SK-N-SH (cell line): Measurements from ENCODE around the gene SCN4A.

ENCODE experiments used
- FOXJ3 ChIP-seq: sonication (generic); formaldehyde crosslinking; IDR thresholded peaks from 2 replicates; pipeline ENCODE4 v1.5.1; 2020; ENCODE audit warnings: mild to moderate bottlenecking, missing genetic modification reagents
- GATA2 ChIP-seq: sonication (generic); formaldehyde crosslinking; IDR thresholded peaks from 2 replicates; pipeline ENCODE4 v1.5.0; 2020; ENCODE audit warnings: mild to moderate bottlenecking, missing genetic modification reagents
- JUND ChIP-seq: IDR thresholded peaks from 2 replicates; pipeline ENCODE4 v1.4.0; 2012
- MXI1 ChIP-seq: IDR thresholded peaks from 2 replicates; pipeline ENCODE4 v1.6.1; 2012; ENCODE audit warnings: mild to moderate bottlenecking, low read depth, low read length, improper control_type of control experiment
- POLR2AphosphoS5 ChIP-seq: IDR thresholded peaks from 2 replicates; pipeline ENCODE4 v1.6.1; 2012; ENCODE audit warnings: low read depth, low read length
- RAD21 ChIP-seq: IDR thresholded peaks from 2 replicates; pipeline ENCODE4 v1.6.1; 2012; ENCODE audit warnings: mild to moderate bottlenecking, low read length
- SMC3 ChIP-seq: IDR thresholded peaks from 2 replicates; pipeline ENCODE4 v1.6.1; 2012; ENCODE audit warnings: low read depth, low read length, improper control_type of control experiment
- YY1 ChIP-seq: IDR thresholded peaks from 2 replicates; pipeline ENCODE4 v1.4.0; 2012; ENCODE audit warnings: low read depth, mild to moderate bottlenecking
- TF ChIP-seq, protein P1 (sequence below): fragments of 200-600 bp; sonication (generic); IDR thresholded peaks from 2 replicates; pipeline ENCODE4 v1.6.1; 2017; ENCODE audit warnings: antibody characterized with exemption, mild to moderate bottlenecking, moderate library complexity
- TF ChIP-seq, protein P2 (sequence below): IDR thresholded peaks from 2 replicates; pipeline ENCODE4 v1.4.0; 2012; ENCODE audit warnings: low read depth
- TF ChIP-seq, protein P3 (sequence below): IDR thresholded peaks from 2 replicates; pipeline ENCODE4; 2012
- TF ChIP-seq, protein P4 (sequence below): IDR thresholded peaks from 2 replicates; pipeline ENCODE4 v1.4.0; 2012; ENCODE audit warnings: low read depth, borderline replicate concordance

DNA sequence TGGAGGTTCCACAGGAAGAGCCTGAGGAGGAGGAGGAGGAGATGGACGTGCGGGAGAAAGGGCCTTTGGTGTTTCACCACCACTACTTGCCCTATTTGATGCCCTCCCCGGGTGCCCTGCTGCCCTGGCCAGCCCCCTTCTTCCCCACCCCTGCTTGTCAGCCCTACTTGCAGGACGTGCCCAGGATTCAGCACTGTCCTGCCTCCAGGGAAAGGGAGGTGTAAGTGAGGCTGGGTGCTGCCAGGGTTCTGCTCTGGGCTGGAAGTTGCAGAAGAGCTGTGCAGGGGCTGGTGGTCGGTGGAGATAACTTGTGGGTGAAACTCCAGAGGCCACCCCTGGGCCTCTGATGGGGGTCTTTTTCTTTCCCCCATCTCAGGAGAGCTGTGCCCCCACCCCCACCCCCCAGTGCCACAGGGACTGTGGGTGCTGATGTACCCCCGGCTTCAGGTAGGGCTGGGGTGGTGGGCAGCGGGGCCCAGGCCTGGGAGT is 28.4 kb upstream of the SCN4A start:
- TF ChIP-seq, protein P1, sequence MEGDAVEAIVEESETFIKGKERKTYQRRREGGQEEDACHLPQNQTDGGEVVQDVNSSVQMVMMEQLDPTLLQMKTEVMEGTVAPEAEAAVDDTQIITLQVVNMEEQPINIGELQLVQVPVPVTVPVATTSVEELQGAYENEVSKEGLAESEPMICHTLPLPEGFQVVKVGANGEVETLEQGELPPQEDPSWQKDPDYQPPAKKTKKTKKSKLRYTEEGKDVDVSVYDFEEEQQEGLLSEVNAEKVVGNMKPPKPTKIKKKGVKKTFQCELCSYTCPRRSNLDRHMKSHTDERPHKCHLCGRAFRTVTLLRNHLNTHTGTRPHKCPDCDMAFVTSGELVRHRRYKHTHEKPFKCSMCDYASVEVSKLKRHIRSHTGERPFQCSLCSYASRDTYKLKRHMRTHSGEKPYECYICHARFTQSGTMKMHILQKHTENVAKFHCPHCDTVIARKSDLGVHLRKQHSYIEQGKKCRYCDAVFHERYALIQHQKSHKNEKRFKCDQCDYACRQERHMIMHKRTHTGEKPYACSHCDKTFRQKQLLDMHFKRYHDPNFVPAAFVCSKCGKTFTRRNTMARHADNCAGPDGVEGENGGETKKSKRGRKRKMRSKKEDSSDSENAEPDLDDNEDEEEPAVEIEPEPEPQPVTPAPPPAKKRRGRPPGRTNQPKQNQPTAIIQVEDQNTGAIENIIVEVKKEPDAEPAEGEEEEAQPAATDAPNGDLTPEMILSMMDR: no peak
- TF ChIP-seq RAD21 (no peak), YY1 (no peak), MXI1 (no peak), FOXJ3 (no peak), SMC3 (no peak), POLR2AphosphoS5 (no peak), JUND (no peak), GATA2 (CRISPR knock-in tag) (no peak)
- TF ChIP-seq, protein P2, sequence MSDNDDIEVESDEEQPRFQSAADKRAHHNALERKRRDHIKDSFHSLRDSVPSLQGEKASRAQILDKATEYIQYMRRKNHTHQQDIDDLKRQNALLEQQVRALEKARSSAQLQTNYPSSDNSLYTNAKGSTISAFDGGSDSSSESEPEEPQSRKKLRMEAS: no peak
- TF ChIP-seq, protein P3, sequence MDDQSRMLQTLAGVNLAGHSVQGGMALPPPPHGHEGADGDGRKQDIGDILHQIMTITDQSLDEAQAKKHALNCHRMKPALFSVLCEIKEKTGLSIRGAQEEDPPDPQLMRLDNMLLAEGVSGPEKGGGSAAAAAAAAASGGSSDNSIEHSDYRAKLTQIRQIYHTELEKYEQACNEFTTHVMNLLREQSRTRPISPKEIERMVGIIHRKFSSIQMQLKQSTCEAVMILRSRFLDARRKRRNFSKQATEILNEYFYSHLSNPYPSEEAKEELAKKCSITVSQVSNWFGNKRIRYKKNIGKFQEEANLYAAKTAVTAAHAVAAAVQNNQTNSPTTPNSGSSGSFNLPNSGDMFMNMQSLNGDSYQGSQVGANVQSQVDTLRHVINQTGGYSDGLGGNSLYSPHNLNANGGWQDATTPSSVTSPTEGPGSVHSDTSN: no peak
- TF ChIP-seq, protein P4, sequence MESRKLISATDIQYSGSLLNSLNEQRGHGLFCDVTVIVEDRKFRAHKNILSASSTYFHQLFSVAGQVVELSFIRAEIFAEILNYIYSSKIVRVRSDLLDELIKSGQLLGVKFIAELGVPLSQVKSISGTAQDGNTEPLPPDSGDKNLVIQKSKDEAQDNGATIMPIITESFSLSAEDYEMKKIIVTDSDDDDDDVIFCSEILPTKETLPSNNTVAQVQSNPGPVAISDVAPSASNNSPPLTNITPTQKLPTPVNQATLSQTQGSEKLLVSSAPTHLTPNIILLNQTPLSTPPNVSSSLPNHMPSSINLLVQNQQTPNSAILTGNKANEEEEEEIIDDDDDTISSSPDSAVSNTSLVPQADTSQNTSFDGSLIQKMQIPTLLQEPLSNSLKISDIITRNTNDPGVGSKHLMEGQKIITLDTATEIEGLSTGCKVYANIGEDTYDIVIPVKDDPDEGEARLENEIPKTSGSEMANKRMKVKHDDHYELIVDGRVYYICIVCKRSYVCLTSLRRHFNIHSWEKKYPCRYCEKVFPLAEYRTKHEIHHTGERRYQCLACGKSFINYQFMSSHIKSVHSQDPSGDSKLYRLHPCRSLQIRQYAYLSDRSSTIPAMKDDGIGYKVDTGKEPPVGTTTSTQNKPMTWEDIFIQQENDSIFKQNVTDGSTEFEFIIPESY: no peak
